ENCODE measurements around the gene LPAR2.

The LPAR2 gene

DNA sequence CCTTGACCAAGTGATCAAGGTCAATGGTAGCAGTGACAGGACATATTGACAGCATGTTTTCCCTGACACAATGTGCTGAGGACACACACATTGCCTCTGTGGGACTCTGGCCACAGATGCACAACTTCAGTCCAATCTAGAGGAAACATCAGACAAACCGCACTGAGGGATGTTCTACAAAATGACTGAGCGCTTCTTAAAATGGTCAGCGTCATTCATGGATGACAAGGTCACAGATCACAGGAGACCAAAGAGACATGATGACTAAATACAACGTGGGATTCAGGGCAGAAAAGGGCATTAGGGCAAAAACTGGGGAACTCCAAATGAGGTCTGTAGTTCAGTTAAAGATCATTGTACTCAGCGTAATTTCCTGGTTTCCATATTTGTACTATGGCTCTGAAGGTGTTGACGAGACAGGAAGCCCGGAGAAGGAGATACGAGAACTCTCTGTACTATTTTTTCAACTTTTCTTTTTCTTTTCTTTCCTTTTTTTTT lies 30.2 kb downstream of the LPAR2 start:
- DNase-seq (ENCODE audit: low spot score) = no peak

DNA sequence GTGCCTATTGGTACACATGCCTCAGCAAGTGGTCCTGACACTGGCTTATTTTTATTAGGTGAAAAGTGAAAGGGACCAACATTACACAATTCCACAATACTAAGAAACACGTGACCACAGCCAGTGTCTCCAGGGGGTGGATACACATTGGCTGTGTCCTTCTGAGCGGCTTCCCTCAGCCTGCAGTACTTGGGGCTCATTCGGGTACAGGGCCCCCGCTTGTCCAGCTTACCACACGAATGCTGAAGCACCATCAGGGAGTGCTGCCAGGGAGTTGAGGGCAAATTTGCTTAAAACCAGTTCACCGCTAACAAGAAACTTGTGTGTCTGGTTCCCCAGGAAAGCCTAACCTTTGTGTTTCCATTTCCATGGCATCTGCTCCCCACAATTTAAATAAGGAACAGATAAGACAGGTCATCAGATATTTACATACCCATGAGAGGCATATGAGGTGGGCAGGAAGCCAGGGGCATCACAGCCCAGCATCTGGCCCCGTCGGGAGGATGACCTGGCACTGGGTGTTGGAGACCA lies 32.8 kb downstream of the LPAR2 start:
- no peak for DNase-seq (ENCODE audit: low spot score)

DNA sequence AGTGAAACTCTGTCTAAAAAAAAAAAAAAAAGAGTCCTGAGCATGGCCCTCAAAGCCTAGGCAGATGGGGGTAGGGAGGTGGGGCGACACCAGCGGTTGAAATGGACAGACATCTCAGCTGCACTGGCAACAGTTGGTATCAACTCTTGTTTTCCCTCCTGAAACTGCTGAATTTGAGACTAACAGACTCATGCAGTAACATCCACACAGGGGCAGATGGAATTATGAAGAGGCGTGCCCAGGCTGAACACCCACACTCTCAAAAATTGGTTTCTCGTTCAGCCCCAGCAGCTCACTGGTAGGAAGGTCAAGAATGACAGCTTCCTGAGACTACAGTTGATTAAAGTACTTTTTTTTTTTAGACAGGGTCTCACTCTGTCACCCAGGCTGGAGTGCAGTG lies 33.6 kb downstream of the LPAR2 start:
- no peak for DNase-seq (ENCODE audit: low spot score)

DNA sequence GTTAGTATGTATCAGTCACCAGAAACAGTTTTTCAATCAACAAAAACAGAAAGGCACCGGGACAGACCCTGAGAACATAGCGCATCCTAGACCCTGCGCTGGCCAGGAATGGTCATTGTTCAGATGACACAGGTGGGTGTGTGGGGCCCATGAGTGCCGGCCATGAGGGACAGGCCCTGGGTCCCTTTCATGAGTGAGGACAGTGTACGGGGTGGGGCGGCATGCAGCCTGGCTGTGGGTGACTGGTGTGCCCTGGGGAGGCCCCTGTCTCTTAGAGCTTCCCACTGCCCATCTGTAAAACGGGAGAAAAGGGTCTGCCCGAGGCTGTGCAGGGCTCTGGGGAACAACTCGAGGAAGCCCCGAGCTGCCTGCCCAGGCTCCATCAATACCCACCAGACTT lies 35.3 kb downstream of the LPAR2 start:
- no peak for DNase-seq (ENCODE audit: low spot score)

DNA sequence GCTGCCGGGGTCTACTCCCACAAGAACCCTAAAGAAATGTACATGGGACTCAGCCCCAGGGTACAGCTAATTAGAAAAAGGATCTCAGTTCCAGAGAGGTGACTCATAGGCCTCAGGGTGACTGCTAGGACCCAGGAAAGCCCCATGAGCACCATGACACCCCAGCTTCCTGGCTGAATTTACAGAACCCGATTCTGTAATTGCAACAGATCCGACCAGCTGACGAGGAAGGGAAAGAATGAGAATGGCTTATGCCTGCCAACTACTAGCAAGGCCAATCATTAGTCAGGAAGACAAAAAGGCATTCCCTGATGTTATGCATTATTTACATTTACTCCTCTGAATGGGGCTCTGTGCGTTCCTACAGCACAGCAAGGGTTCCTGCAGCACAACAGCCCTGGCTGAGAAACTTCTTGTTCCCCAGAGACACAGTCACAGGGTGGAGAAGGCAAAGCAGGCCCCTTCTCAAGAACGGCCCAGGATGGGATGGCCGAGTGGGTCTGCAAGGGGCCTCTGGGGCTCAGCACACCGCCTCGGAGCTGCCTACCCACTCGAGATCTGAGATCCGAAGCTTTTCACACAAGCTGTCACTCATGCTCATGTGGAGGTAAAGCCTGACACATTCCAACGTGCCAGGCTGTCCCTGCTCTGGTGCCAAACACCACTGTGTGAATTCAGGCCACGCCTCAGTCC lies 36.7 kb downstream of the LPAR2 start:
- DNase-seq (ENCODE audit: low spot score) = no peak

DNA sequence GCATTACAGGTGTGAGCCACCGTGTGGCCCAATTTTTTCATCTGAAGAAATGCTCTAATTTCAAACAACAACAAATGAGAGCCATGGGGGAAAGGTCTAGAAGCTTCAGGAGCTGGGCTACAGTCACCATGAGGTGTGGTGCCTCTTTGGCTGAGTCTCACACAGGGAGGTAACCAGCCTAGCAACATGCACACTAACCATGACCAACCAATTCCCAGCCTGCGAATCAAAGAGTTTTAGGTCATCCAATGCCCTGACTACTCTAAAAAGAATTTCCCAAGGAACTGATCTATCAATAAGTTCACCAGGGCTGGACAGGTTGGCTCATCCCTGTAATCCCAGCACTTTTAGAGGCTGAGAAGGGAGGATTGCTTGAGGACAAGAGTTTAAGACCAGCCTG lies 39.5 kb downstream of the LPAR2 start:
- no peak for DNase-seq (ENCODE audit: low spot score)

DNA sequence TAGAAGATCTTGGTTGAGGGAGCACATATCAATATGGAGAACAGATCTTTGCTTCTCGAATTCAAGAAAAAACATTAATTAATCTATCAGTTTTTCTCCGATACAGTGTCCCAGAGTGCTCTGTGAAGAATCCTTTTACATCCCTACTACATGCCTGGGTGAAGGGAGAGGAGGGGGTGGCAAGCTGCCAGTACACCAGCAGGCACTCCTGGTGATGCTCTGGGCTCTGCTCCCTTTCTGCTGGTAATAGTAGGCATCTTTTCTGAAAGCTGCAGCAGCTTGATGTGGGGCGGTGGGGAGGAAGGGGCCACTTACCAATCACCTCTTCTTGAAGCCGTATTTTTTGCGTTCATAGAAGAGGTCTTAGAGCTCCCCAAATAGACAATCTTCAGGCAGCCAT lies 40.2 kb downstream of the LPAR2 start:
- no peak for DNase-seq (ENCODE audit: low spot score)

DNA sequence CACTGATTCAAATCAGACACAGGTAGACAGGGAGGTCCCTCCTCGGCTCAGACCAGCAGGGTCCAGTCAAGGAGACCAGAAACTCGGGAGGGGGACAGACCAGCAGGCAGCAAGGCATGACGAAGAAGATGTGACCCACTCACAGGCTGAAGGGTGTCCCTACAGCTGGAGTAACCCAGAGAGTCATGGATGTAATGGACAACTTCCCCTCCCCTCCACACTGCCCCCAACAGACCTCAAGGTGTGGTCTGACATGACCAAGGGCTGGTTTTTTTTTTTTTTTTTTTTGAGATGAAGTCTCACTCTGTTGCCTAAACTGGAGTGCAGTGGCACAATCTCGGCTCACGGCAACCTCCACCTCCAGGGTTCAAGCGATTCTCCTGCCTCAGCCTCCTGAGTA lies 43.7 kb downstream of the LPAR2 start:
- DNase-seq (ENCODE audit: low spot score) = no peak

DNA sequence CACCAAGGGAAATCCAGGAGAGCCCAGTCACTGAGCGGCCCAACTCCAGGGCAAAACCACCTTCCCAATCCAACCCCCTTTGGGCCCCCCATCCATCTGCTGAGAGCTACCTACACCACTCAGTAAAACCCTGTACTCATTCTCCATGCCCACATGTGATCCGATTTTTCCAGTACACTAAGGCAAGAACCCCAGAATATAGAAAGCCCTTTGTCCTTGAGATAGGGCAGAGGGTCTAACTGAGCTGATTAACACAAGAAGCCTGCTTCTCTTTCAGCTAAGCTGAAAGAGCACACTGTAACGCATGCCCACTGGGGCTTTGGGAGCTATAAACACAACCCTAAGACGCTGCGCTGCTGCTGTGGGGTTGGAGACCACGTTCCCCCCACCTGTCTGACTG lies 45.5 kb downstream of the LPAR2 start:
- no peak for DNase-seq (ENCODE audit: low spot score)

DNA sequence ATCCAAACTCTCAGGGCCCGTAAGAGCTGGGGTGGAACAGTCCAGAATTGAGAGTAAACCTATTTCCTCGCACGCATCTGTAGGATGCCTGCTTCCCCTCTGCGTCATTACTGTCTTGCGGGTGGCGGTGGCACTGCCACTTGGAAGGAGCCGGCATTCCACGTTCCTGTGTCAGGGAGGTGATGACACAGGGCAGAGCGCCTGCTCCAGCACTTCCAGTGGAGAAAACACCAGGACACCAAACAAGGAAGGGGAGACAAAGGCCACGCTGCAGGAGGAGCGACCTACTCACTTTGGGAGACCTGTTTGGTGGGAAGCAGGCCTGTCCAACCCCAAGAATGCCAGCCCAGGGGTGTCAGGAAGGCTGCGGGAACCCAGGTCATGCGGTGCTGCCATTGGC lies 46.6 kb downstream of the LPAR2 start:
- no peak for DNase-seq (ENCODE audit: low spot score)

DNA sequence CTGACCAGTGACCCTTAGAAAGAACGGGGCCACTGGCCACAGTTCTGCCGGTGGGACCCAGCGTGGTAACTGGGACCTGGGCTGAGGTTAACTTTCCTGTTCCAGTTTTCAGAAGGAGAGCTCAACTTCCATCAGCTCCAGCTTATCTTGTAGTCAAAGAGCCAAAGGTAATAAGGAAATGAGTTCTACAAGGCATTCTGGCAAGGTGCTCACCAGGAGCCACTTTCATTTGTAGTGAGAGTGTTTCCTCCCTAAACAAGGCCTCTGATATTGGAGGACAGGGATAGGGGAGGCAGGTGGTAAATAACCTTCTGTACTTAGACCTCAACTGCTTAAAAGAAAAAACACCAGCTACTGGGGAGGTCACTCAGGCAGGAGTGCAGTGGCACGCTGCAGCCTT lies 47.6 kb downstream of the LPAR2 start:
- DNase-seq (ENCODE audit: low spot score) = no peak

DNA sequence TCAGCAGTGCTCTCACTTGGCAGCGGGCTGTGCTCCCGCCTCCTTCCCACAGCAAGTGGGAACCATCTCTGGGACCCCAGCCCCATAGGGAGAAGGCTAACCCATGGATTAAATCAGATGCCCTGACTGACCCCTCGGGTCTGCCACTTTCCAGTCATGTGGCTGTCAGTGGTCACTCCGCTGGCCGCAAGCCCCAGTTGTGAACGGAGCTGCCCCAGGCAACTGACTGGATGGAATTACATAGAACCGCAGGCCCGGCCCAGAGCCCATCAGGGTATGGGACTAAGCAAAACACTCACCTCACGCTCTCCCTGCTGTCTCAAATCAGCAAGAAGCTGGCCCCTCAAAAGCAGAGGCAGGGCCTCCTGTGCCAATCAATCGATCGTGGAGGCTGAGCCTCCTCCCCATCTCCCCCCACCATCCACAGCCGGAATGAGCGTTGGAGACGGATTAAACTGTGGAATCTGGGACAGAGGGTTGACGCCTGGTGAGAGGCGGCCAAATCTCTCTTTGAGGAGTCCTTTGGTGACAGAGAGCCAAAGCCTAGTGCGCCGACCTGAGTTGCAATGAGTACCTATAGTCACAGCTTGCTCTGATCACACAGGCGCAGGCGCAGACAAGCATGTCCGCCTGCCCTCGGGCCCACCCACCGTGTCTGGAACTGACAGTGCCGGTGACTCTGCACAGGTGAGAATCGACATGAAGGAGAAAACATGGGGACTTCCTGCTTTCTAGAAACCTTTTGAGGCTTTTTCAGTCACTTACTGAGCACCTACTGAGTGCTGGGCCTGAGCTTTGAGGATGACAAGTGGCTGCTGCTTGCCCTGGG lies 48.3 kb downstream of the LPAR2 start:
- no peak for DNase-seq (ENCODE audit: low spot score)

DNA sequence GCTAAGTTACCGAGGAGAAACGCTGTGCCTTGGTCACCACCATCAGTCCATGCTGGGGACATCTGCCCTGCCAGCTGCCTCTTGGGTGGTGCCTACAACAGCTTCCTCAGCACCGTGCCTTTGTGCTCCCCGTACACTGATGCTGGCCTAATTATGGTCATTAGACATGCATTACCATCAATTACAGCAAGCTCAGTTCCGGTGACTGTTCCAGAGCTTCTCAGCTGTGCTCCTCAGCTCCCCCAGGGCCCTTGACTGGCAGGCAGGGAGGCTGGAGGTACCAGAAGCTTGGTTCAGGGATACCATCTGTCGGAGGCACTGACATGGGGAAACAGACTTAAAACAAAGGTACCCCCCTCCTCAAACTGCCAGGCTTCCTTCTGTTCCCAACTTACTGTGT lies 49.8 kb downstream of the LPAR2 start:
- DNase-seq (ENCODE audit: low spot score) = no peak

DNA sequence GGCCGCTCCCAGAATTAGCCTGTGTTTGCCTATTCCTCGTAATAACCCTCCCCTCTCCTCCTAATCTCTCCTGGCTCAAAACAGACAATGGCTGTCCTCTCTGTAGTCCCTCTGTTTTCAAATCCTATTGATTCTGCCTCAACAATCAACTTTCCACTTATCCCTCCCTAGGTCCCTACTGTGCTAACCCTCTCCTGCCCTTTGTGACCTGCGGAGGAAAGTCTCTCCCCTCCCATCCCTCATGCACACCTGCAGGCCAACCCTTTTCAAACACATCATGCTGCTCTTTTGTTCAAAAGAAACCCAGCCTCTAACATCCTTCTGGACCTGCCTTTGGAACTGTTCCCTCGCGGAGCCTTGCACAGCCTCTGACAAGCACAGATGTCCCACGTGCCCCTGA lies 52.6 kb downstream of the LPAR2 start:
- no peak for DNase-seq (ENCODE audit: low spot score)

Data from HuH-7 (cell line).